SK-N-SH treated with all-trans-retinoic acid at 6 μM for 48 hours (cell line): Measurements from ENCODE around the gene CITED1.

Experiments
- ATAC-seq: fragments of 200-7000 bp; cut with Tn5 transposase; 3 replicates; pipeline ENCODE4 v1.9.1; 2020; ENCODE audit warnings: mild to moderate bottlenecking, moderate library complexity
- ARNTL ChIP-seq: fragments of 450-650 bp; formaldehyde crosslinking; IDR thresholded peaks from 2 replicates; pipeline ENCODE4 v1.5.0; 2020; ENCODE audit warnings: low read depth, mild to moderate bottlenecking, moderate library complexity, borderline replicate concordance
- BACH2 ChIP-seq: fragments of 250-450 bp; sonication (Bioruptor Pico); IDR thresholded peaks from 2 replicates; pipeline ENCODE4 v1.9.0; 2021; ENCODE audit warnings: mild to moderate bottlenecking, borderline replicate concordance
- CSDC2 ChIP-seq: fragments of 250-450 bp; sonication (Bioruptor Pico); IDR thresholded peaks from 2 replicates; pipeline ENCODE4 v1.5.0; 2020; ENCODE audit warnings: mild to moderate bottlenecking, moderate library complexity
- CSRNP3 ChIP-seq: fragments of 250-450 bp; sonication (Bioruptor Pico); IDR thresholded peaks from 2 replicates; pipeline ENCODE4 v1.5.1; 2021; ENCODE audit warnings: mild to moderate bottlenecking, moderate library complexity
- ESRRG ChIP-seq: fragments of 250-450 bp; sonication (Bioruptor Pico); IDR thresholded peaks from 2 replicates; pipeline ENCODE4 v1.6.1; 2021; ENCODE audit warnings: mild to moderate bottlenecking
- GLIS3 ChIP-seq: fragments of 250-450 bp; sonication (Bioruptor Pico); IDR thresholded peaks from 2 replicates; pipeline ENCODE4 v1.5.0; 2020; ENCODE audit warnings: mild to moderate bottlenecking, moderate library complexity
- ISL1 ChIP-seq: fragments of 250-450 bp; sonication (Bioruptor Pico); IDR thresholded peaks from 2 replicates; pipeline ENCODE4 v2.1.2; 2022; ENCODE audit warnings: mild to moderate bottlenecking, moderate library complexity
- OSR1 ChIP-seq: fragments of 250-450 bp; sonication (Bioruptor Pico); IDR thresholded peaks from 2 replicates; pipeline ENCODE4 v1.8.0; 2022; ENCODE audit warnings: moderate library complexity, mild to moderate bottlenecking, inconsistent platforms
- POU6F1 ChIP-seq: fragments of 250-450 bp; sonication (Bioruptor Pico); IDR thresholded peaks from 2 replicates; pipeline ENCODE4 v1.8.0; 2021; ENCODE audit warnings: low read depth, mild to moderate bottlenecking, moderate library complexity, borderline replicate concordance
- PPARA ChIP-seq: fragments of 250-450 bp; sonication (Bioruptor Pico); IDR thresholded peaks from 2 replicates; pipeline ENCODE4 v1.5.0; 2020; ENCODE audit warnings: mild to moderate bottlenecking, borderline replicate concordance
- RARB ChIP-seq: fragments of 250-450 bp; sonication (Bioruptor Pico); IDR thresholded peaks from 2 replicates; pipeline ENCODE4 v1.8.0; 2021; ENCODE audit warnings: mild to moderate bottlenecking, moderate library complexity
- TCF4 ChIP-seq: fragments of 250-450 bp; sonication (Bioruptor Pico); IDR thresholded peaks from 2 replicates; pipeline ENCODE4 v1.8.0; 2021; ENCODE audit warnings: mild to moderate bottlenecking, moderate library complexity, borderline replicate concordance
- TOX ChIP-seq: fragments of 250-450 bp; sonication (Bioruptor Pico); IDR thresholded peaks from 2 replicates; pipeline ENCODE4 v1.8.0; 2021; ENCODE audit warnings: mild to moderate bottlenecking, moderate library complexity, borderline replicate concordance
- ZC3H10 ChIP-seq: fragments of 250-450 bp; sonication (Bioruptor Pico); IDR thresholded peaks from 2 replicates; pipeline ENCODE4 v1.5.1; 2021; ENCODE audit warnings: mild to moderate bottlenecking, moderate library complexity
- ZFP3 ChIP-seq: fragments of 250-450 bp; sonication (Bioruptor Pico); IDR thresholded peaks from 2 replicates; pipeline ENCODE4 v1.5.0; 2020; ENCODE audit warnings: mild to moderate bottlenecking, moderate library complexity
- ZFP30 ChIP-seq: fragments of 450-650 bp; formaldehyde crosslinking; IDR thresholded peaks from 2 replicates; pipeline ENCODE4 v1.5.0; 2022; ENCODE audit warnings: mild to moderate bottlenecking, moderate library complexity
- ZNF565 ChIP-seq: fragments of 450-650 bp; formaldehyde crosslinking; conservative IDR thresholded peaks from 2 replicates; pipeline ENCODE4 v1.5.0; 2020; ENCODE audit warnings: low read depth, mild to moderate bottlenecking, moderate library complexity
- ZNF70 ChIP-seq: fragments of 450-650 bp; formaldehyde crosslinking; IDR thresholded peaks from 2 replicates; pipeline ENCODE4 v1.5.0; 2020; ENCODE audit warnings: mild to moderate bottlenecking, moderate library complexity
- ZNF8 ChIP-seq: fragments of 450-650 bp; formaldehyde crosslinking; IDR thresholded peaks from 2 replicates; pipeline ENCODE4 v1.5.0; 2020; ENCODE audit warnings: mild to moderate bottlenecking, moderate library complexity
- TF ChIP-seq, protein P1 (sequence below): fragments of 250-450 bp; sonication (Bioruptor Pico); IDR thresholded peaks from 2 replicates; pipeline ENCODE4 v1.5.1; 2020; ENCODE audit warnings: low read depth, mild to moderate bottlenecking, moderate library complexity
- TF ChIP-seq, protein P2 (sequence below): fragments of 250-450 bp; sonication (Bioruptor Pico); IDR thresholded peaks from 2 replicates; pipeline ENCODE4 v1.8.0; 2020; ENCODE audit warnings: mild to moderate bottlenecking, moderate library complexity, borderline replicate concordance
- TF ChIP-seq, protein P3 (sequence below): fragments of 250-450 bp; sonication (Bioruptor Pico); IDR thresholded peaks from 2 replicates; pipeline ENCODE4 v1.5.0; 2020; ENCODE audit warnings: mild to moderate bottlenecking, moderate library complexity

The CITED1 gene

DNA sequence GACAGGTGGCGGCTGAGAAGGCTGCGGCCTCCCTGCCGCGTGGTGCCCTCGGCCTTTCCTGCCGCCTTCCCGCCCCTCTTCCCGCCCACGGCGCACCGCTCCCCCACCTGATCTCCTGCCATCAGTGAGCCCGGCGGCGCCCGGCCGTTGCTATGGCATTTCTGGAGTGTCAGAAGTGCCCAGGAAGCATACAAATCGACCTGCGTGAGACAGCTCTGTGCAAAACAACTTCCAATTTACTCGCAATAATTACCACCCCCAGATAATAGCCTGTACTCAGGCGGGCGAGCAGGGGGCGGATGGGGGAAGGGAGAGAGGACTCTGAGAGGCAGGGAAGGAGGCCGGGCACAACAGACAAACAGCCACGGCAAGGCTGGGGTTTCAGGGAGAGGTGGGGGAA lies 50.3 kb downstream of the CITED1 start:
- no peak for ATAC-seq
- TF ChIP-seq GLIS3 (CRISPR knock-in tag): no peak
- no peak for TF ChIP-seq CSDC2 (CRISPR knock-in tag)
- TF ChIP-seq CSRNP3 (CRISPR knock-in tag): no peak
- no peak for TF ChIP-seq ZNF70 (CRISPR knock-in tag)
- TF ChIP-seq ARNTL: no peak
- no peak for TF ChIP-seq POU6F1 (CRISPR knock-in tag)
- no peak for TF ChIP-seq ZNF565 (CRISPR knock-in tag)
- TF ChIP-seq, protein P1, sequence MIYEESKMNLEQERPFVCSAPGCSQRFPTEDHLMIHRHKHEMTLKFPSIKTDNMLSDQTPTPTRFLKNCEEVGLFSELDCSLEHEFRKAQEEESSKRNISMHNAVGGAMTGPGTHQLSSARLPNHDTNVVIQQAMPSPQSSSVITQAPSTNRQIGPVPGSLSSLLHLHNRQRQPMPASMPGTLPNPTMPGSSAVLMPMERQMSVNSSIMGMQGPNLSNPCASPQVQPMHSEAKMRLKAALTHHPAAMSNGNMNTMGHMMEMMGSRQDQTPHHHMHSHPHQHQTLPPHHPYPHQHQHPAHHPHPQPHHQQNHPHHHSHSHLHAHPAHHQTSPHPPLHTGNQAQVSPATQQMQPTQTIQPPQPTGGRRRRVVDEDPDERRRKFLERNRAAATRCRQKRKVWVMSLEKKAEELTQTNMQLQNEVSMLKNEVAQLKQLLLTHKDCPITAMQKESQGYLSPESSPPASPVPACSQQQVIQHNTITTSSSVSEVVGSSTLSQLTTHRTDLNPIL: no peak
- no peak for TF ChIP-seq PPARA (CRISPR knock-in tag)
- TF ChIP-seq ZFP3: no peak
- no peak for TF ChIP-seq ESRRG
- TF ChIP-seq ZC3H10 (CRISPR knock-in tag): no peak
- no peak for TF ChIP-seq BACH2
- TF ChIP-seq ZNF8 (CRISPR knock-in tag): no peak
- TF ChIP-seq TOX (CRISPR knock-in tag): no peak
- TF ChIP-seq ZFP30: no peak
- TF ChIP-seq OSR1: no peak
- TF ChIP-seq RARB (CRISPR knock-in tag): no peak
- TF ChIP-seq, protein P2, sequence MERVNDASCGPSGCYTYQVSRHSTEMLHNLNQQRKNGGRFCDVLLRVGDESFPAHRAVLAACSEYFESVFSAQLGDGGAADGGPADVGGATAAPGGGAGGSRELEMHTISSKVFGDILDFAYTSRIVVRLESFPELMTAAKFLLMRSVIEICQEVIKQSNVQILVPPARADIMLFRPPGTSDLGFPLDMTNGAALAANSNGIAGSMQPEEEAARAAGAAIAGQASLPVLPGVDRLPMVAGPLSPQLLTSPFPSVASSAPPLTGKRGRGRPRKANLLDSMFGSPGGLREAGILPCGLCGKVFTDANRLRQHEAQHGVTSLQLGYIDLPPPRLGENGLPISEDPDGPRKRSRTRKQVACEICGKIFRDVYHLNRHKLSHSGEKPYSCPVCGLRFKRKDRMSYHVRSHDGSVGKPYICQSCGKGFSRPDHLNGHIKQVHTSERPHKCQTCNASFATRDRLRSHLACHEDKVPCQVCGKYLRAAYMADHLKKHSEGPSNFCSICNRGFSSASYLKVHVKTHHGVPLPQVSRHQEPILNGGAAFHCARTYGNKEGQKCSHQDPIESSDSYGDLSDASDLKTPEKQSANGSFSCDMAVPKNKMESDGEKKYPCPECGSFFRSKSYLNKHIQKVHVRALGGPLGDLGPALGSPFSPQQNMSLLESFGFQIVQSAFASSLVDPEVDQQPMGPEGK (CRISPR knock-in tag): no peak

GRCh38 chrX:72254816-72255215 lies 50.9 kb downstream of the CITED1 start:
- no peak for ATAC-seq
- TF ChIP-seq, protein P1: no peak
- TF ChIP-seq, protein P3, sequence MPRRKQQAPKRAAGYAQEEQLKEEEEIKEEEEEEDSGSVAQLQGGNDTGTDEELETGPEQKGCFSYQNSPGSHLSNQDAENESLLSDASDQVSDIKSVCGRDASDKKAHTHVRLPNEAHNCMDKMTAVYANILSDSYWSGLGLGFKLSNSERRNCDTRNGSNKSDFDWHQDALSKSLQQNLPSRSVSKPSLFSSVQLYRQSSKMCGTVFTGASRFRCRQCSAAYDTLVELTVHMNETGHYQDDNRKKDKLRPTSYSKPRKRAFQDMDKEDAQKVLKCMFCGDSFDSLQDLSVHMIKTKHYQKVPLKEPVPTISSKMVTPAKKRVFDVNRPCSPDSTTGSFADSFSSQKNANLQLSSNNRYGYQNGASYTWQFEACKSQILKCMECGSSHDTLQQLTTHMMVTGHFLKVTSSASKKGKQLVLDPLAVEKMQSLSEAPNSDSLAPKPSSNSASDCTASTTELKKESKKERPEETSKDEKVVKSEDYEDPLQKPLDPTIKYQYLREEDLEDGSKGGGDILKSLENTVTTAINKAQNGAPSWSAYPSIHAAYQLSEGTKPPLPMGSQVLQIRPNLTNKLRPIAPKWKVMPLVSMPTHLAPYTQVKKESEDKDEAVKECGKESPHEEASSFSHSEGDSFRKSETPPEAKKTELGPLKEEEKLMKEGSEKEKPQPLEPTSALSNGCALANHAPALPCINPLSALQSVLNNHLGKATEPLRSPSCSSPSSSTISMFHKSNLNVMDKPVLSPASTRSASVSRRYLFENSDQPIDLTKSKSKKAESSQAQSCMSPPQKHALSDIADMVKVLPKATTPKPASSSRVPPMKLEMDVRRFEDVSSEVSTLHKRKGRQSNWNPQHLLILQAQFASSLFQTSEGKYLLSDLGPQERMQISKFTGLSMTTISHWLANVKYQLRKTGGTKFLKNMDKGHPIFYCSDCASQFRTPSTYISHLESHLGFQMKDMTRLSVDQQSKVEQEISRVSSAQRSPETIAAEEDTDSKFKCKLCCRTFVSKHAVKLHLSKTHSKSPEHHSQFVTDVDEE (CRISPR knock-in tag): no peak
- TF ChIP-seq CSRNP3 (CRISPR knock-in tag) (no peak), RARB (CRISPR knock-in tag) (no peak), ZC3H10 (CRISPR knock-in tag) (no peak), TCF4 (CRISPR knock-in tag) (no peak), ISL1 (no peak), CSDC2 (CRISPR knock-in tag) (no peak), ZFP3 (no peak)
- TF ChIP-seq, protein P2 (CRISPR knock-in tag): no peak
- TF ChIP-seq, all 23 proteins: peak for 0
